Heart left ventricle (tissue), 16 donors: Measurements from ENCODE around the gene ITGA3. TPM values are rescaled to one million over a fixed set of nuclear protein-coding genes. Genes with fewer than 3 reads are reported as not detected.
A peak's percentile ranks its signal among the peaks of the same experiment; 100 is the strongest.

Experiments used
- ATAC-seq, 4 donors: fragments of 200-7000 bp; cut with Tn5 transposase; one replicate each; pipeline ENCODE4 v1.9.1; 2020 to 2022; ENCODE audit warnings: moderate library complexity in 4 of 4, mild to moderate bottlenecking in 3 of 4, moderate number of reproducible peaks in 1 of 4
- DNase-seq, 5 donors: peaks; one replicate each; pipeline ENCODE4 v3.0.0-alpha.2; 2020
- H3K27ac ChIP-seq, 12 donors: fragments of 200-600 bp; sonication (generic) in 4 of 12; one replicate each; pipeline versions ENCODE4 v1.5.0 to v1.8.0; 2016 to 2022; ENCODE audit warnings: mild to moderate bottlenecking in 2 of 12
- H3K27me3 ChIP-seq, 9 donors: fragments of 200-600 bp; sonication (generic) in 2 of 9; one replicate each; pipeline versions ENCODE4 v1.5.1 to v1.8.0; 2016 to 2022; ENCODE audit warnings: mild to moderate bottlenecking in 3 of 9
- H3K36me3 ChIP-seq, 9 donors: fragments of 200-600 bp; sonication (generic) in 2 of 9; one replicate each; pipeline versions ENCODE4 v1.5.0 to v1.8.0; 2018 to 2022; ENCODE audit warnings: mild to moderate bottlenecking in 2 of 9
- H3K4me1 ChIP-seq, 12 donors: fragments of 200-600 bp; sonication (generic) in 4 of 12; one replicate each; pipeline versions ENCODE4 v1.5.0 to v1.8.0; 2016 to 2022; ENCODE audit warnings: mild to moderate bottlenecking in 3 of 12
- H3K4me3 ChIP-seq, 12 donors: fragments of 200-600 bp; sonication (generic) in 4 of 12; one replicate each; pipeline versions ENCODE4 v1.5.0 to v1.8.0; 2017 to 2022; ENCODE audit warnings: mild to moderate bottlenecking in 9 of 12, moderate library complexity in 4 of 12
- H3K9me3 ChIP-seq, 12 donors: fragments of 200-600 bp; sonication (generic) in 4 of 12; one replicate each; pipeline versions ENCODE4 v1.5.0 to v1.8.0; 2016 to 2022; ENCODE audit warnings: mild to moderate bottlenecking in 1 of 12
- CTCF ChIP-seq, 12 donors: fragments of 200-600 bp; sonication (generic) in 4 of 12; IDR thresholded peaks; one replicate each; pipeline versions ENCODE4 v1.5.0 to v1.8.0; 2018 to 2022; ENCODE audit warnings: antibody characterized with exemption in 12 of 12, mild to moderate bottlenecking in 5 of 12
- POLR2A ChIP-seq, 2 donors: fragments of 450-650 bp; IDR thresholded peaks; one replicate each; pipeline ENCODE4 v1.6.1; 2017; ENCODE audit warnings: antibody characterized with exemption in 2 of 2, mild to moderate bottlenecking in 2 of 2, moderate library complexity in 2 of 2
- whole genome bisulfite sequencing, 4 donors: extraction: QIAGEN DNeasy Blood & Tissue Kit in 2 of 4; methylation state at CpG; one replicate each; pipeline versions ENCODE4 v1.1.5 to v1.1.7; 2013 to 2018; 5-methylcytosine and 5-hydroxymethylcytosine counted together
- intact Hi-C, 10 donors: fragments of 100-400 bp; cut with DNase I; formaldehyde crosslinking; loops; one replicate each; pipeline versions ENCODE4 v1.11.1 to v1.14.2; 2022
- polyA plus RNA-seq, 2 donors: library from polyadenylated mRNA; stranded (reverse); fragments of 200-250 nt; gene quantifications; one replicate each; pipeline ENCODE4 v1.2.3, GENCODE V29; 2013
- total RNA-seq, 9 donors: library from RNA; depleted of rRNA in 2 of 9; stranded (reverse); fragments of >200 nt in 2 of 9; fragmentation: NEBNext Ultra II Directional in 3 of 9; extraction: Animal tissue kit (Norgen Biotek cat#: 25700) in 3 of 9; gene quantifications; one replicate each; pipeline versions ENCODE4 v1.1.0 to v1.2.4, GENCODE V29; 2016 to 2023
- donor health status: ischemic (EF 13 %, LVEDD 7.1; RV severe dilation, severe dysfunction).
- donor health status: healthy with polysubstance abuse.
- donor health status: DM: no; HTN: yes; CAD: no.
- donor health status: DM: no; HTN: no; CAD: no.
- donor health status: ischemic (EF 25% LVEDD 6.9; RV normal size, moderate dysfunction).
- donor health status: ischemic (EF 25% LVEDD 5.7; RV mildly dilated, moderate dysfunction).
- donor health status: healthy.
- donor health status: DM: yes; HTN: yes; CAD: no.
- donor health status: ischemic (EF 35%, LVEDD 5.7; RV mildly dilated, moderate dysfunction).
- donor health status: nonischemic (EF 11% LVEDD 7.7; RV severe dilation, severe dysfunction).
- donor health status: DM: yes; HTN: yes; CAD: no.
- donor health status: PGD.
- donor health status: ischemic (EF 29% LVEDD 5.4; RV normal size, mild dysfunction).
- donor health status: nonischemic (EF 23%, LVEDD 6.1; RV moderate dilation, normal function).

Gene ITGA3
- total and polyA plus RNA-seq, 11 donors: 16.8 to 72.9 (median 23.6) TPM

GRCh38 chr17:50078430-50078829 is 22.5 kb downstream of the ITGA3 start:
- intact Hi-C loops: loop anchor here in 1 of 10 donors (10.0 kb wide), 1 partner anchor 214 kb away; no protein-coding TSS in a partner anchor

GRCh38 chr17:50079334-50080095 is 23.6 kb downstream of the ITGA3 start:
- intact Hi-C loops: loop anchor here in 4 of 10 donors (5.0 to 10.0 kb wide), 3 partner anchors 202 to 505 kb away; partner anchors contain the start of gene NXPH3 (in 1 of the 4)
- TF ChIP-seq POLR2A (IDR thresholded peaks at IDR 0.05): no peak
- peak in 5 of 12 donors; percentile 12 to 41 (median 21) for TF ChIP-seq CTCF (IDR thresholded peaks at IDR 0.05)
- no peaks in the 10 kb centered on the region for H3K9me3 ChIP-seq
- no peaks in the 10 kb centered on the region for H3K27me3 ChIP-seq
- peaks cover 0 to 18% (median 1%) of the 10 kb centered on the region in 12 donors for H3K4me1 ChIP-seq
- H3K4me3 ChIP-seq: no peak overlapping the region
- ATAC-seq (peak in 3 of 4 donors; percentile 10 to 38 (median 29)), DNase-seq (peak in 1 of 5 donors; percentile 40)
- H3K36me3 ChIP-seq: peaks cover 0 to 83% (median 54%) of the 10 kb centered on the region in 9 donors
- H3K27ac ChIP-seq: peak overlapping the region in 2 of 12 donors; percentile 14 to 18
- 78 to 81% (median 79%) methylated on average over 12 of the region's 12 CpGs for WGBS, 4 donors

More at GRCh38 chr17:50078430-50078829, 22.5 kb downstream of the ITGA3 start:
- DNase-seq (no peak), ATAC-seq (no peak)
- Histone ChIP-seq H3K4me1 (peaks cover 0 to 18% (median 1%) of the 10 kb centered on the region in 12 donors), H3K27ac (no peak overlapping the region), H3K27me3 (no peaks in the 10 kb centered on the region), H3K36me3 (peaks cover 0 to 87% (median 64%) of the 10 kb centered on the region in 9 donors), H3K4me3 (no peak overlapping the region), H3K9me3 (no peaks in the 10 kb centered on the region)
- no peak for TF ChIP-seq CTCF (IDR thresholded peaks at IDR 0.05)
- TF ChIP-seq POLR2A (IDR thresholded peaks at IDR 0.05): no peak
- 94 to 98% (median 96%) methylated on average over 4 of the region's 4 CpGs for WGBS, 4 donors

- peaks cover 0 to 77% (median 51%) of the 10 kb centered on the region in 9 donors for H3K36me3 ChIP-seq
- H3K4me3 ChIP-seq: no peak overlapping the region
- peak overlapping the region in 1 of 12 donors; percentile 18 for H3K27ac ChIP-seq
- TF ChIP-seq POLR2A (IDR thresholded peaks at IDR 0.05): no peak
- TF ChIP-seq CTCF (IDR thresholded peaks at IDR 0.05): no peak
- DNase-seq (peak in 1 of 5 donors; percentile 45), ATAC-seq (peak in 2 of 4 donors; percentile 5 to 8)
- no peaks in the 10 kb centered on the region for H3K9me3 ChIP-seq
- intact Hi-C loops: loop anchor here in 4 of 10 donors (5.0 to 10.0 kb wide), 3 partner anchors 203 to 505 kb away; partner anchors contain the start of gene NXPH3 (in 1 of the 4)
- WGBS, 4 donors: 85 to 91% (median 88%) methylated on average over 11 of the region's 11 CpGs
- peaks cover 0 to 18% (median 1%) of the 10 kb centered on the region in 12 donors for H3K4me1 ChIP-seq
- no peaks in the 10 kb centered on the region for H3K27me3 ChIP-seq
Measured at GRCh38 chr17:50080096-50080480, 24.2 kb downstream of the ITGA3 start.

GRCh38 chr17:50080827-50081226 is 24.9 kb downstream of the ITGA3 start:
- Histone ChIP-seq H3K27me3 (no peaks in the 10 kb centered on the region), H3K27ac (peak overlapping the region in 6 of 12 donors; percentile 25 to 60 (median 40)), H3K4me3 (no peak overlapping the region), H3K9me3 (no peaks in the 10 kb centered on the region), H3K36me3 (peaks cover 0 to 70% (median 44%) of the 10 kb centered on the region in 9 donors), H3K4me1 (peaks cover 0 to 18% (median 1%) of the 10 kb centered on the region in 12 donors)
- intact Hi-C loops: loop anchor here in 4 of 10 donors (5.0 to 10.0 kb wide), 3 partner anchors 204 to 506 kb away; partner anchors contain the start of gene NXPH3 (in 1 of the 4)
- DNase-seq (peak; percentile 55 to 86 (median 67)), ATAC-seq (peak; percentile 70 to 86 (median 82))
- TF ChIP-seq POLR2A (IDR thresholded peaks at IDR 0.05) (no peak), CTCF (IDR thresholded peaks at IDR 0.05) (no peak)
- 54 to 61% (median 58%) methylated on average over 7 of the region's 7 CpGs for WGBS, 4 donors
